Testis (tissue), 3 donors: ENCODE data around the gene ALDH1A3. TPM values are rescaled to one million over a fixed set of nuclear protein-coding genes. Genes with fewer than 3 reads are reported as not detected.

ENCODE experiments used
- DNase-seq: peaks from one replicate; pipeline ENCODE4 v3.0.0-alpha.2; 2019
- H3K27ac ChIP-seq, 2 donors: fragments of 200-600 bp; sonication (generic); one replicate each; pipeline ENCODE4 v1.5.1; 2019
- H3K27me3 ChIP-seq: fragments of 200-600 bp; sonication (generic); one replicate; pipeline ENCODE4 v1.5.1; 2019
- H3K36me3 ChIP-seq: fragments of 200-600 bp; sonication (generic); one replicate; pipeline ENCODE4 v1.5.1; 2017; ENCODE audit warnings: low read depth; ENCODE audit errors: missing control alignments
- H3K4me1 ChIP-seq: fragments of 200-600 bp; sonication (generic); one replicate; pipeline ENCODE4 v1.5.1; 2019
- H3K4me3 ChIP-seq, 2 donors: fragments of 200-600 bp; sonication (generic); one replicate each; pipeline ENCODE4 v1.5.1; 2017 to 2019
- H3K9me3 ChIP-seq: fragments of 200-600 bp; sonication (generic); one replicate; pipeline ENCODE4 v1.5.1; 2017
- POLR2A ChIP-seq: fragments of 450-650 bp; IDR thresholded peaks from one replicate; pipeline ENCODE4 v1.6.1; 2017; ENCODE audit warnings: antibody characterized with exemption, mild to moderate bottlenecking, moderate library complexity
- WGBS, 2 donors: methylation state at CpG; one replicate each; pipeline ENCODE4 v1.1.5; 2018; 5-methylcytosine and 5-hydroxymethylcytosine counted together
- intact Hi-C: fragments of 100-400 bp; cut with DNase I; formaldehyde crosslinking; loops from one replicate; pipeline ENCODE4 v1.15.1; 2023; ENCODE audit warnings: low total_unique reads
- polyA plus RNA-seq: library from polyadenylated mRNA; stranded (reverse); fragments of 350-450 nt; fragmentation: Illumina TruSeq; extraction: RNeasy Lipid Tissue Mini Kit (QIAGEN cat#74804); gene quantifications from one replicate; pipeline ENCODE4 v1.2.3, GENCODE V29; 2014; ENCODE audit warnings: low read depth, low replicate concordance; ENCODE audit not compliant: insufficient read depth
- total RNA-seq, 2 donors: library from RNA; depleted of rRNA; stranded (reverse); fragments of >200 nt; gene quantifications; one replicate each; pipeline ENCODE4 v1.2.3, GENCODE V29; 2016
- TF ChIP-seq, protein P1 (sequence below), 3 experiments: fragments of 450-650 bp in 2 of 3; fragments of 200-600 bp in 1 of 3; sonication (generic) in 1 of 3; IDR thresholded peaks; one replicate each; pipeline ENCODE4 v1.5.1; 2016 to 2019; ENCODE audit warnings: antibody characterized with exemption in 3 of 3, mild to moderate bottlenecking in 2 of 3, moderate library complexity in 1 of 3

The ALDH1A3 gene
- total and polyA plus RNA-seq, 3 donors from 2014 or later, result 29.5 to 69.9 (median 42.5) TPM

DNA sequence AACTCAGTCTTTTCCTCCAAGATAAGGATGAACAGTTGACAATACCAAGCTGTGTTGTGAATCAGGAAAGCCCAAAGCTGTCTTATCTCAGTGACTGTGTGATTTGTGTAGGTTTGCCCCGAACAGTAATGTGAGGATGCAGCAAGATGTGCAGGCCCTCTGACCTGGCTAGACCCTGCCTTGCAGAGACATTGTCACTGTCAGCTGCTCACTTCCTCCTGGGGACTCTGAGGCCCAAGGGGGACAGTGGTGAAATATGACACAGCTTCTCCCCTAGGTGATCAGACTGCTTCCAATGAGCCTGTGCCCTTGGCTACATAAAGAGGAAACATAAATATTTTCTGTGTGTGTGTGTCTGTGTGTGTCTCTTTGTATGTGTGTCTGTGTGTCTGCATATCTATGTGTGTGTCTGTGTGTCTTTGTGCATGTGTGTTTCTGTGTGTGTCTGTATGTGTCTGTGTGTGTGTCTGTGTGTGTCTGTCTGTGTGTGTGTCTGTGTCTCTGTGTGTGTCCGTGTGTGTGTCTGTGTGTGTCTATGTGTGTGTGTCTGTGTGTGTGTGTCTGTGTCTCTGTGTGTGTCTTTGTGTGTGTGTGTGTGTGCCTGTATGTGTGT is 61.2 kb downstream of the ALDH1A3 start:
- Histone ChIP-seq H3K4me3 (no peak overlapping the region), H3K36me3 (no peaks in the 10 kb centered on the region), H3K27ac (no peak overlapping the region), H3K27me3 (no peaks in the 10 kb centered on the region), H3K9me3 (no peaks in the 10 kb centered on the region), H3K4me1 (no peaks in the 10 kb centered on the region)
- intact Hi-C loops, result no loop called here
- DNase-seq, result no peak
- WGBS, 2 donors, result 68 to 80% methylated on average over 1 to 2 of the region's 2 CpGs
- TF ChIP-seq, protein P1, sequence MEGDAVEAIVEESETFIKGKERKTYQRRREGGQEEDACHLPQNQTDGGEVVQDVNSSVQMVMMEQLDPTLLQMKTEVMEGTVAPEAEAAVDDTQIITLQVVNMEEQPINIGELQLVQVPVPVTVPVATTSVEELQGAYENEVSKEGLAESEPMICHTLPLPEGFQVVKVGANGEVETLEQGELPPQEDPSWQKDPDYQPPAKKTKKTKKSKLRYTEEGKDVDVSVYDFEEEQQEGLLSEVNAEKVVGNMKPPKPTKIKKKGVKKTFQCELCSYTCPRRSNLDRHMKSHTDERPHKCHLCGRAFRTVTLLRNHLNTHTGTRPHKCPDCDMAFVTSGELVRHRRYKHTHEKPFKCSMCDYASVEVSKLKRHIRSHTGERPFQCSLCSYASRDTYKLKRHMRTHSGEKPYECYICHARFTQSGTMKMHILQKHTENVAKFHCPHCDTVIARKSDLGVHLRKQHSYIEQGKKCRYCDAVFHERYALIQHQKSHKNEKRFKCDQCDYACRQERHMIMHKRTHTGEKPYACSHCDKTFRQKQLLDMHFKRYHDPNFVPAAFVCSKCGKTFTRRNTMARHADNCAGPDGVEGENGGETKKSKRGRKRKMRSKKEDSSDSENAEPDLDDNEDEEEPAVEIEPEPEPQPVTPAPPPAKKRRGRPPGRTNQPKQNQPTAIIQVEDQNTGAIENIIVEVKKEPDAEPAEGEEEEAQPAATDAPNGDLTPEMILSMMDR (IDR thresholded peaks at IDR 0.05), result no peak
- no peak for TF ChIP-seq POLR2A

DNA sequence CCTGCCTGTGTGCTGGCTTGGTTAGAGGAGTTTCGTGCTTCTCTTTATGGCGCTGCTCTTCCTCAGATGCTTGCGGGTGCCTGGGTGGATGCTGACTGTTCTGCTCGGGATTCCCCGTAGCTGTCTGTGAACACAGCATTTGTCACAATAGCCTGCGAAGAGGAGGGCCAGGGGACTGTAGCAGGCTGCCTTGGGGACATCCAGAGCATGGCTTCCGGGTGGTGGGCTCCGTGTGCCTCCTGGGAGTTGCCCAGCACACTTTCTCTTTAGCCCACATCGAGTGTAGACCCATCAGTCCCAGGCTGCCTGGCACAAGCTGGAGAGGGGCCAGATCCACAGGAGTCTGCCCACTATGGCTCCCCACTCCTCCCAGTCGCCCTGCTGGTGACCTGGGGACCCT is 61.9 kb downstream of the ALDH1A3 start:
- no peak overlapping the region for H3K4me3 ChIP-seq
- no peaks in the 10 kb centered on the region for H3K9me3 ChIP-seq
- DNase-seq, result no peak
- intact Hi-C loops, result no loop called here
- TF ChIP-seq, protein P1 (IDR thresholded peaks at IDR 0.05), result no peak
- no peak for TF ChIP-seq POLR2A
- H3K36me3 ChIP-seq, result no peaks in the 10 kb centered on the region
- H3K4me1 ChIP-seq, result no peaks in the 10 kb centered on the region
- H3K27ac ChIP-seq, result no peak overlapping the region
- H3K27me3 ChIP-seq, result no peaks in the 10 kb centered on the region
- 84 to 94% methylated on average over 10 of the region's 10 CpGs for WGBS, 2 donors

DNA sequence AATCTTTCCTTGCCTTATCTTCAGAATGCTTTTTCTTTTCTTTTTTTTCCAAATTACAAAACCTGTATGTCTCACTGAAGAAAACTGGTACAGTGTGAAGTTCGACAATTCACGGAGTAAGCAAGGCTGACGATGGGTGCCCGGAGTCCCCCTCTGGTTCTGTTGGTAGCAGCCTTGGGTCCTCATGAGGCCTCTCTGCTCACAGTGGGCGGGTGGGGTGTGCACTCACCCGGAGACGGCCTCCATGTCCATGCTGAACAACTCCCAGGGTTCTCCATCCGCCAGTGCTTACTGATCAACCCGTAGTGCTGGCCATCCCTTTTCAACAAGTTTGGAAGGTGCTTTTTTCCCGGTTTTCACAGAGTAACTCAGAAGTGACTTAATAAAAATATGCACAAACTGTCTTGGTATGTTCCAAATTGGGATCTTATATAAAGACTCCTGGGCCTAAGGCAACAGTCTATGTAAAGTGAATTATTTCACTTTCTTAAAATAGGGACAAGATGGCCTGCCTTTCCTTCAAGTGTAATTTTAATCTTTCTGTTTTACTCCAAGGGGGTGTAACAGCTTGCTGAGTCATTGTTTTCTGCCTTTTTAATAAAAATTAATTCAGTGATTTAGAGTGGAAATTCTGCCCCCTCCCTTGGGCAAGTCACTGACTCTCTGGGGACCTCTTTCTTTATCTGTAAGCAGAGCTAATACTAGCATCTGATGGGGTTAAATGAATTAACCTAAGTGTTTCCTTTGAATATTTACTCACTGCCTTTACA is 63.2 kb downstream of the ALDH1A3 start:
- Histone ChIP-seq H3K27ac (no peak overlapping the region), H3K27me3 (no peaks in the 10 kb centered on the region), H3K4me3 (no peak overlapping the region), H3K9me3 (no peaks in the 10 kb centered on the region), H3K36me3 (no peaks in the 10 kb centered on the region), H3K4me1 (no peaks in the 10 kb centered on the region)
- no peak for DNase-seq
- TF ChIP-seq POLR2A, result no peak
- TF ChIP-seq, protein P1 (IDR thresholded peaks at IDR 0.05), result no peak
- 84 to 86% methylated on average over 10 of the region's 10 CpGs for WGBS, 2 donors
- intact Hi-C loops, result no loop called here

DNA sequence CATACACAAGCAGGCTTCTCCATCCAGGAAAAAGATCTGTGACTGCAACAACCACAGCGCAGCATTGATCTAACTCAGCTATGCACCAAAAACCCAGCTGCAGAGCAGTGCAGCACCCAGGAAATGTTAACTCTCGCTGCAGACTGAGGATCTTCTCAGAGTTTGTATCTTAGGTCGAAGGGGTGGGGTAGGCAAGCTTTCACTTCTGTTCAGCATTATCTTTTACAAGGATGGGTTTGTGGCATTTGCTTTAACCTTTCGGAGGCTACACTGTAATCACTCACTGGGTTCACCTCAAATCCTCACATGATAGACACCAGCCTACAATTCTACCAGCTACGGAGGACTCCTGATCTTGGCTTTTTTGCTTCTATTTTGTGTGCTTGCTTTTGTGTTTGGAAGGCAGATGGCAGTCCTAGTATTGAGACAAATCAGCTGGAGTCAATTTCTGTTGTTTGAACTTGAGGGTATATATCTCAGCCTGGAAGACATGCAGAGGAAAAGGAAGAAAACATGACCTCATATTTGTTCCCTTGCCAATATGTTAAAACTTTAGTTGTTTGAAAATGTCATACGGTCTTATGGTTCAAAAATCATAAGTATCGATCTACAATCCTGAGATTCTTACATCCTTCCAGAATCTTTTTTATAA is 64.7 kb downstream of the ALDH1A3 start:
- Histone ChIP-seq H3K27me3 (no peaks in the 10 kb centered on the region), H3K4me3 (no peak overlapping the region), H3K27ac (no peak overlapping the region), H3K4me1 (no peaks in the 10 kb centered on the region), H3K36me3 (no peaks in the 10 kb centered on the region), H3K9me3 (no peaks in the 10 kb centered on the region)
- DNase-seq, result no peak
- intact Hi-C loops, result no loop called here
- 78 to 85% methylated on average over 7 of the region's 7 CpGs for WGBS, 2 donors
- TF ChIP-seq, protein P1 (IDR thresholded peaks at IDR 0.05), result no peak
- TF ChIP-seq POLR2A, result no peak
